ENCODE results near the gene SYNGR2.

SYNGR2 gene

GRCh38 chr17:78197147-78197832, 28.9 kb downstream of the SYNGR2 start:
- in situ Hi-C loops (cut with MboI; ENCODE audit: low sequenced_read_pairs): no loop called here

DNA sequence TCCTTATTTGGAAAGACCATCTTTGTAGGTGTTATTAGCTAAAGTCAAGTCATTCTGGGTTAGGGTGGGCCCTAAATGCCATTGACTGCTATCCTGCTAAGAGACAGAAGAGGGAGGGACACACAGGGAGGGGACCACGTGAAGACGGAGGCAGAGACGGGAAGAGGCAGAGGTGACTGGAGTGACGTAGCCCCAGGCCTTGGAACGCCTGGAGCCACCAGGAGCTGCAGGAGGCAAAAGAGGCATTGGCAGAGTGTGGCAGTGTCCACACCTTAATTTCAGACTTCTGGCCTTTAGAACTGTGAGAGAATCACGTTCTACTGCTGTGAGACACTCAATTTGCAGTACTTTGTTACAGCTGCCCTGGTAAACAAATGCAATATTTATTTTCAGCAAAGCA, 32.1 kb downstream of the SYNGR2 start:
- in situ Hi-C loops (cut with MboI; ENCODE audit: low sequenced_read_pairs): no loop called here

DNA sequence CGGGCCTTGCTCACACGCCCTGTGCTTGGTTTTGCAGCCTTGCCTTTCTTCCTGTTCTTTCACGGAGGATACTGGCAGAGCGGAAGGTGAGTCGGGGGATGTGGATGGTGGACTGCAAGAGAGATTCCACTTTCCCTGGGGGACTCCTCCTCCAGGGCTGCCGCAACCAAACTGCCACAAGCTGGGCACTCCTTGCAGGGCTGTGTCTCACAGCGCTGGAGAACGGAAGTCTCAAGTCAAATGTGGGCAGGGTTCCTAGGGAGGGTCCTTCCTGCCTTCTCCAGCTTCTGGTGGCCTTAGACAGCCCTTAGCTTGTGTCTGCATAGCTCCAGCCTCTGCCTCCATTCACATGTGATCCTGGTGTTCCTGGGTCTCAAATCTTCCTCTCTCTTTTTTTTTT, 34.3 kb downstream of the SYNGR2 start:
- in situ Hi-C loops (cut with MboI; ENCODE audit: low sequenced_read_pairs): no loop called here

GRCh38 chr17:78204387-78205123, 36.2 kb downstream of the SYNGR2 start:
- in situ Hi-C loops (cut with MboI; ENCODE audit: low sequenced_read_pairs): no loop called here

DNA sequence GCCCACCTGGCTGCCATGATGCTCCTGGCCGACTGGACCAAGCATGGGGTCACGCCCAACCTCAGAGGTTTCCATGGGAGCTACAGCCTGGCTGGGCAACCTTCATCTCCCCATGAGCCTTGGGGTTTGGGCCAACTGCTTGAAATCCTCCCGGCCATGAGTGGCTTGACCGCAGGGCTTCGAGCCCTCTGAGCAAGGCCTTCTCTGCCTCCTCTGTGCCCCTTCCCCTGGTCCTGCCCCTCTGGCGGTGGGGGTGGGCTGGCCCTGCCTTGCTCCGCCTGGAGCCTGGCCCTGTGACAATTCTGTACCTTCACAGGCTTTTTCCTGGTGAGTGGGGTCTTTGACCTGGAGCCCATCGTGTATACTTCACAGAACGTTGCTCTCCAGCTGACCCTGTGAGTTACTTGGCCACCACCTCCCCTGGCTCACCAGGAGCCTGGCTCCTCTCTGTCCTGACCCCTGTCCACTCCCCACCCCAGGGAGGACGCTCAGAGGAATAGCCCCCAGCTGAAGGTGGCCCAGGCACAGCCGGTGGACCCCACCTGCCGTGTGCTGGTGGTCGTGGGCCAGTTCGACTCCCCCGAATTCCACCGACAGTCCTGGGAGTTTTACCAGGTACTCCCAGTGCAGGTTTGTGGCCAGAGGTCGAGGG, 36.9 kb downstream of the SYNGR2 start:
- in situ Hi-C loops (cut with MboI; ENCODE audit: low sequenced_read_pairs): no loop called here

GRCh38 chr17:78206298-78206697, 37.9 kb downstream of the SYNGR2 start:
- in situ Hi-C loops (cut with MboI; ENCODE audit: low sequenced_read_pairs): no loop called here

DNA sequence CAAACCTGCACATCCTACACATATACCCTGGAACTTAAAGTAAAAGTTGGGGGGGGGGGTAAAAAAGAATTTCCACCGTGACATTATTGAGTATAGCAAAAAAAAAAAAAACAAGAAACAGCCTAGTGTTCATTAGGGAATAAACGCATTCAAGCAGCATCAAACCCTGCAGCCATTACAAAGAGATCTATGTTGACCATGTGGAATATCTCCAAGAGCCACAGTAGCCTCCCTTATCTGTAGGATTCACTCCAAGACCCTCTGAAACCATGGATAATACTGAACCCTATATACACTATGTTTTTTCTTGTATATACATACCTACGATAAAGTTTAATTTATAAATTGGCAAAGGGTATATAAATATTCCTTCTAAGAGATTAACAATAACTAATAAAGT, 40.1 kb downstream of the SYNGR2 start:
- in situ Hi-C loops (cut with MboI; ENCODE audit: low sequenced_read_pairs): no loop called here

- in situ Hi-C loops (cut with MboI; ENCODE audit: low sequenced_read_pairs): no loop called here
Observed at GRCh38 chr17:78210111-78210510, 41.7 kb downstream of the SYNGR2 start.

GRCh38 chr17:78211032-78211431, 42.7 kb downstream of the SYNGR2 start:
- in situ Hi-C loops (cut with MboI; ENCODE audit: low sequenced_read_pairs): no loop called here

GRCh38 chr17:78214016-78214705, 45.8 kb downstream of the SYNGR2 start, which contains the start of gene BIRC5:
Gene BIRC5, plus strand, starts transcription at chr17:78214253. Its CDS starts 64 bp downstream, at chr17:78214317.
- in situ Hi-C loops (cut with MboI; ENCODE audit: low sequenced_read_pairs): no loop called here

GRCh38 chr17:78214706-78215061, 46.3 kb downstream of the SYNGR2 start:
- in situ Hi-C loops (cut with MboI; ENCODE audit: low sequenced_read_pairs): no loop called here

- in situ Hi-C loops (cut with MboI; ENCODE audit: low sequenced_read_pairs): no loop called here
Observed at GRCh38 chr17:78219396-78220150, 51.2 kb downstream of the SYNGR2 start.

Data from hTERT RPE-1 (cell line).